ENCODE data around the gene TEDDM1.
"Not testable (repeated sequence)": the region's sequence is repeated elsewhere in the genome, so short reads cannot be mapped to it uniquely, and the experiment has no call there.

Gene TEDDM1

DNA sequence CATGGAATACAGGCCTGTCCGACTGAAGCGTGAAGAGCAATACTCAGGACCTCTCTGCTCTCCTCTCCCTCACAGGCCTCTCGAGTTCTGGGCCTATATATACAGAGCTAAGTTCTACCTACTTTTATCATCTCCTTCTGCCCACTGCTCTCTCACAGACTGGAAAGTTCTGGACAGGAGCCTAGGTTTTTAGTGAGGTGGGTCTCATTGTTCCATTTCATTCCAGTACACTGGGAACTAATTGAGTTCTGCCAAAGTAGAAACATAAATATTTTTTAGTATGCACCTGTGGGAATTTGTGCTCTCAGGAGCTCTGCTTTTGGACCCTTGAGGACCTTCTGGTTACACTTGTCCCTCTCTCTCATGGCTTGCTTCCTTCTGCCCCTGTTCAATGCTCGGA lies at the start of gene TEDDM1:
Gene TEDDM1 (minus strand): TSS at position 101 of the 400 bp plus-strand sequence. CDS start 182 bp downstream, outside the sequence.
- no peak for DNase-seq (ENCODE audit: low spot score)

DNA sequence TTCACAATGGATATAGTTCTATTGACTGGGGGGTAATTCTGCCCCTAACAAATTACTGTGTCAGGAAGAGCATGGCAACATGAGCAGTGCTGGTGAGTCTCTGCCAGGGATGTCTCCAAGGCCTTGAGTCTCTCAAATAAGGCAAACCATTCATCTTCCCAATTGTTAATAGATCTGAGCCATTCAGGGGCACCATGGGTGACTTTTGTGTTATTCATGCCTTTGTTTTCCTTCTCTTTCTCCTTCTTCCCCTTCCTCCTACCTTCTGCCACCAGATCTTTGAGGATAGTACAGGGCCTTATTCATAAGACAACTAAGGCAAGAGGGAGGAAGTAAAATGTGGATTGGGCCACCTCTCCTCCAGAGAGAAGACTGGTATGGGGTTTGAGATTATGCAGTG lies 49.6 kb upstream of the TEDDM1 start, which contains the start of gene RGSL1:
Gene RGSL1 (plus strand): TSS at position 60 of the 400 bp plus-strand sequence. CDS start 20 bp downstream, at position 80.
- no peak for DNase-seq (ENCODE audit: low spot score)

GRCh38 chr1:182447660-182448059 lies 47.2 kb upstream of the TEDDM1 start:
- no peak for DNase-seq (ENCODE audit: low spot score)

GRCh38 chr1:182447124-182447523 lies 46.7 kb upstream of the TEDDM1 start:
- DNase-seq (ENCODE audit: low spot score) = not testable (repeated sequence)

- DNase-seq (ENCODE audit: low spot score) = no peak
Observed at GRCh38 chr1:182446033-182446669, 45.7 kb upstream of the TEDDM1 start.

DNA sequence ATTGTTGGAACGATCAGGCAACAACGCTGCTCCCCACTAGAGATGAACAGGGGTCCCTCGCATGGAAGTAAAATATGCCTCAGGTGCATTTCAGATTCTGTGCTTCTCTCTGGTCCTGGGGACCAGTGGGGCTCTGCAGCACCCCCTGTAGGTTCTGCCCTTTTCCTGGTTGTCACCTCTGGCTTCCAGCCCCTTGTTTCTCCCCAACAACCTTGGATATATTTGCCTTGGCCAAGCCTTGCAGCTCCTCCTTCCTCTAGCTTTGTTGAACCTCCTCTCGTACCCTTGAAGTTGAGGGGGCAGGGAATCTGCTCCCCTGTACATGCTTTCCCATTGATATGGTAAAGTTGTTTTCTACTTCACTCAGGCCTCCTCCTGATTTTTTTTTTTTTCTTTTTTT lies 44.0 kb upstream of the TEDDM1 start:
- DNase-seq (ENCODE audit: low spot score) = no peak

DNA sequence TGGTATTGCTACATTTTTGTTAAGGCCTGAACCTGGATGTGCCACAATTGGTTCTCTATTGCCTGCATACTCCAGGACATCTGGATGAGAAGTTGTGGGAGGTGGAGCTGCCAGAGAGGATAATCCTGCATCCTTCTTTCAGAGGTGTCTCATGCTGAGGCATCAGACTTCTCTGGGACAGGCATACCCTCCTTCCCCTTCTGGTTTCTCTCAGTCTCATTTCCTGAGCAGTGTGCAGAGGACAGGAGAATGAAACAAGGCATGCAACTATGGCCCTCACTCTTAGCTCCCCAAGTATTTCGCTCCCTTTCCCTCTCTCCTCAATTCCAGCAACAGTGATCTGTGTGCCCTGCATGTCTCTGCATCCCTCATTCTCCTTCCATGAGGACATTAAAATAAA lies 41.9 kb upstream of the TEDDM1 start:
- DNase-seq (ENCODE audit: low spot score) = no peak

GRCh38 chr1:182441719-182442118 lies 41.3 kb upstream of the TEDDM1 start:
- DNase-seq (ENCODE audit: low spot score) = no peak

- no peak for DNase-seq (ENCODE audit: low spot score)
Observed at GRCh38 chr1:182438326-182438725, 37.9 kb upstream of the TEDDM1 start.

DNA sequence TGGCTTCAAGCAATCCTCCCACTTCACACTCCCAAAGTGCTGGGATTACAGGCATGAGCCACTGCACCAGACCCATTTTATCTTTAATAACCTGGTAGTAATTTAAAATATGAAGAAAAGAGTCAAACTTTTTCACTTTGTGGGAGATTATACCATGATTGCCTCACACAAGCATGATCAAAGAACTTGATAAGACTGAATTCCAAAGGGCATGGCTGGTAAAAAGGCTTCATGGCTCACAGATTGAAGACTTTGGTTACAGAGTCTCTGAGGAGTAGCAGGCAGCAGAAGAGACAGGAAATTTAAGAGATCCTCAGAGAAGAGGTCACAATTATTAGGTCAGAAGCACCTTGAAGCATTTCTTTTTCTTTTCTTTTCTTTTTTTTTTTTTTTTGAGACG lies 33.1 kb upstream of the TEDDM1 start:
- DNase-seq (ENCODE audit: low spot score) = no peak

DNA sequence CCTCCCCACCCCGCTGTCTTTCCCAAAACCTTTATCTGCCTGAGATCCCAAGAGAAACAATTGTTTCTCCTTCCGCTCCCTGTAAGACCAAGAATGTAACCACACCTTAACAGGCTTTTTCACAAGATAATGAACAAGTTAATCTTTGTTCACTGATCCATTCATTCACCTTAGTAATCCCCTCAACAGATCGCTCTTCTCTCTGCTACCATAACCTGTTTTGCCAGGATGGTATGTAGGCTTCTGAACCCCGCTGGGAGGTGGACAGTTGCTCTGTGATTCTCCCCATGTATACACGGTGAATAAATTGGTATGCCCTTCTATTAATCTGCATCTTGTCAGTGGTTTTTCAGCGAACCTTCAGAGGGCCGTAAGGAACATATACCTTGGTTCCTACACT lies 30.8 kb upstream of the TEDDM1 start:
- no peak for DNase-seq (ENCODE audit: low spot score)

DNA sequence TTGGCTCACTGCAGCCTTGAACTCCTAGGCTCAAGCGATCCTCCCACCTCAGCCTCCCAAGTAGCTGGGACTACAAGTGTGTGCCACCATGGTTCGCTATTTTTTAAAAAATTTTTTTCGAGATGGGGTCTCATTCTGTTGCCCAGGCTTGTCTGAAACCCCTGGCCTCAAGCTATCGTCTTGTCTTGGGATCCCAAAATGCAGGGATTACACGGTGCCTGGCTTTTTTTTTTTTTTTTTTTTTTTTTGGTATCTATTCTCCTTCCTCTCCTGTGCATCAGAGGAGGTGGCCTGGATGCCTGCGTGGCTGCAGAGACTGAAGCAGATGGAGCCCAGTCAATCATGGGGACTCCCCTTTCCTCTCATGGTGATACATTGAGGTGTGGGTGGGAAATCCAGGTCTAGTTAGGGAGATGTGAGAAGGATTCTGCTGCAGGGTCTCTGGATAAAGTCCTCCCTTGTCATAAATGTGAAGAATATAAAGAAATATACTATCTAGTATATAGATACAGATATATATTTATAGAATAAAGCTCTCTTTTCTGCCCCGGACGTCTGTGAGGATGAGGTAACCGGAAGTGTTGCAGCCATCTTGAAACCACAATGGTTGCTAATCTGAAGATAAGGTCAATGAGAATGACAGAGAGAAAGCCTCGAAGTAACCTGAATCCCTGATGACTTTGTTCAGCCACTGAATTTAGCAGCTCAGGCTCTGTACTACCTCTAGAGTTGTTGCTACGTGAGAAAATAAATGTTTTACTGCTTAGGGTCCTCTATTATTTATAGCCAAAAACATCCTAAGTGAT lies 30.0 kb upstream of the TEDDM1 start:
- no peak for DNase-seq (ENCODE audit: low spot score)

DNA sequence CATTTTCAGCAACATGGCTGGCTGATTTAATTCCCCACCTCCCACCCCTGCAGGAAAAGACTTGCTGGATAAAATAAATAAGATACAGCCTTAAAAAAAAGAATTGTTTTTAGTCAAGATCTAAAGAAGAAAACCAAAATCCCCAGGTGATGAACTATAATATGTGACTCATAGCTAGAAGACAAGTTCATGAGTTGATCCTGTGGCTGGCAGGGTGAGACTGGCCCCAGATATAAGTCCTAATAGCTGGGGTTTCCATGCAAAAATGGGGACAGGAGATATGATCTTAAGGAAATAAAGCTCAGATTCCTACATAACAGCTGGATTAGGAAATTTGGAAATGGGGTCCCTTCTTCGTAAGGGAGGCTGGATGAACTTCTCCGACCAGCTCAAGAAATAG lies 27.6 kb upstream of the TEDDM1 start:
- no peak for DNase-seq (ENCODE audit: low spot score)

GRCh38 chr1:182426442-182427430 lies 26.3 kb upstream of the TEDDM1 start:
- DNase-seq (ENCODE audit: low spot score) = no peak

DNA sequence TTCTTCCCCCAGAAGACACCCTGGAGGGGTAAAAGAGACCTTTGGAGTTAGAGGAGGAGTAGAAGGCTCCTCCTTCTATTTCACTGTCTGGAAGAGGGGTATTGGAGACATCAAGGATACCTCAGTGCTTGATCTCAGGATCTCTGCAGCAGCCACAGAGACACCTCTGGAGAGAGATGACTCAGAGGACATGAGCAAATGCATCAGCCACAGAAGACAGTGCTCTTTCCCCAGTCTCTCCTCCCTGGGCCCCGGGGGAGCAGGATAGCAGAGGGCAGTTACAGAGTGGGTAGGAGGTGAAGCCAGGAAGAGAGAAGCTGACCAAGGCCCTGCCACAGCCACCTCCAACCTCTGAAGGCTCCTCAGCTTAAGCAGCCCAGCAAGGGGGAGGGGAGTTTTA lies 15.3 kb upstream of the TEDDM1 start:
- no peak for DNase-seq (ENCODE audit: low spot score)

DNA sequence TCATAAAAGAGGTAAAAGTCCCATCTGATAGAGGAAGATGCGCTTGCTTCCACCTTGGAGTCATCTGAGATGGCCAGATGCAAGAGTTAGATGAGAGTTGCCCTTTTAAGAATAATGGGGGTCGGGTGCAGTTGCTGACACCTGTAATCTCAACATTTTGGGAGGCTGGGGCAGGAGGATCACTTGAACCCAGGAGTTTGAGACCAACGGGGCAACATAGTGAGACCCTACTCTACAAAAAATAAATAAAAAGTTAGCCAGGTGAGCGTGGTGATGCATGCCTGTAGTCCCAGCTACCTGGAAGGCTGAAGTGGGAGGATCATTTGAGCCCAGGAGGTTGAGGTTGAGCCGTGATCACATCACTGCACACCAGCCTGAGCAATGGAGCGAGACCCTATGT lies 13.5 kb upstream of the TEDDM1 start:
- no peak for DNase-seq (ENCODE audit: low spot score)

- no peak for DNase-seq (ENCODE audit: low spot score)
Observed at GRCh38 chr1:182413486-182413885, 13.0 kb upstream of the TEDDM1 start.

GRCh38 chr1:182410620-182411273 lies 10.3 kb upstream of the TEDDM1 start:
- no peak for DNase-seq (ENCODE audit: low spot score)

DNA sequence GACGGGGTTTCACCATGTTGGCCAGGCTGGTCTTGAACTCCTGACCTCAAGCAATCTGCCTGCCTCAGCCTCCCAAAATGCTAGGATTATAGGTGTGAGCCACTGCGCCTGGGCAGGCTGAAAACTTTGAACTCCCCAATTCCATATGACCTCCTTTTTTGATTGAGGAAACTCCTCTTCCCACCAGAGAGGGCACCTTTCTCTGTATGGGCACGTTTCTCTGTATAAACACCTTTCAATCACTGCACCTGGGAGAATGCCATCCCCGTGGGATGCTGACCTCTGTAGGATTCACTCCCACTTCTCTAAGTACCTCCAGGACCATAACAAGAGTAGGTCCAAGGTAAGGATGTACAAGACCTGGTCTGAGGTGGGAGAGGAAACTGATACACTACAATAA lies 9.7 kb upstream of the TEDDM1 start:
- no peak for DNase-seq (ENCODE audit: low spot score)

- DNase-seq (ENCODE audit: low spot score) = no peak
Observed at GRCh38 chr1:182408435-182409075, 8.1 kb upstream of the TEDDM1 start.

GRCh38 chr1:182407724-182408123 lies 7.3 kb upstream of the TEDDM1 start:
- DNase-seq (ENCODE audit: low spot score) = no peak
